Measurements from ENCODE around the gene ZNF532. TPM values are rescaled to one million over a fixed set of nuclear protein-coding genes. Genes with fewer than 3 reads are reported as not detected.

The ZNF532 gene
- total and polyA plus RNA-seq, 8 donors: 5.7 to 21.2 (median 8.8) TPM

- intact Hi-C loops (cut with DNase I): no loop called here
- H3K4me1 ChIP-seq: no peaks in the 10 kb centered on the region
- TF ChIP-seq CTCF (IDR thresholded peaks at IDR 0.05): no peak
- H3K4me3 ChIP-seq: no peak overlapping the region
- H3K27me3 ChIP-seq: no peaks in the 10 kb centered on the region
- FAIRE-seq (no peak), DNase-seq (no peak), ATAC-seq (no peak)
- no peak overlapping the region for H3K27ac ChIP-seq
- no peaks in the 10 kb centered on the region for H3K9me3 ChIP-seq
- WGBS, 2 donors: 78 to 89% methylated on average over 3 of the region's 3 CpGs
- H3K36me3 ChIP-seq: no peaks in the 10 kb centered on the region
Measured at GRCh38 chr18:59001166-59001565, 136.5 kb downstream of the ZNF532 start.

- no peak for TF ChIP-seq CTCF (IDR thresholded peaks at IDR 0.05)
- Histone ChIP-seq H3K9me3 (no peaks in the 10 kb centered on the region), H3K27ac (no peak overlapping the region), H3K4me1 (no peaks in the 10 kb centered on the region), H3K36me3 (no peaks in the 10 kb centered on the region), H3K27me3 (no peaks in the 10 kb centered on the region), H3K4me3 (no peak overlapping the region)
- intact Hi-C loops (cut with DNase I): no loop called here
- DNase-seq (no peak), ATAC-seq (no peak), FAIRE-seq (no peak)
- WGBS, 2 donors: 45 to 54% methylated on average over 3 of the region's 3 CpGs
Measured at GRCh38 chr18:59001721-59002120, 137.0 kb downstream of the ZNF532 start.

GRCh38 chr18:59002974-59003594 is 138.4 kb downstream of the ZNF532 start:
- Histone ChIP-seq H3K9me3 (no peaks in the 10 kb centered on the region), H3K27ac (peak overlapping the region in 1 of 4 donors; percentile 15), H3K4me3 (no peak overlapping the region), H3K36me3 (no peaks in the 10 kb centered on the region), H3K4me1 (no peaks in the 10 kb centered on the region), H3K27me3 (no peaks in the 10 kb centered on the region)
- FAIRE-seq: no peak
- ATAC-seq: peak in 3 of 4 donors; percentile 52 to 63 (median 53)
- DNase-seq: no peak
- intact Hi-C loops (cut with DNase I): no loop called here
- TF ChIP-seq CTCF (IDR thresholded peaks at IDR 0.05): no peak
- WGBS, 2 donors: 46 to 48% methylated on average over 7 of the region's 7 CpGs

- ATAC-seq: peak in 3 of 4 donors; percentile 50 to 55 (median 52)
- no peak for DNase-seq
- FAIRE-seq: no peak
Measured at GRCh38 chr18:59005262-59005661, 140.6 kb downstream of the ZNF532 start.

More at GRCh38 chr18:59005262-59005661, 140.6 kb downstream of the ZNF532 start:
- 59 to 79% methylated on average over 3 of the region's 3 CpGs for WGBS, 2 donors
- TF ChIP-seq CTCF (IDR thresholded peaks at IDR 0.05): no peak
- H3K27me3 ChIP-seq: no peaks in the 10 kb centered on the region
- peak overlapping the region in 2 of 4 donors; percentile 26 to 41 for H3K27ac ChIP-seq
- intact Hi-C loops (cut with DNase I): no loop called here
- no peaks in the 10 kb centered on the region for H3K9me3 ChIP-seq
- H3K4me3 ChIP-seq: no peak overlapping the region
- H3K36me3 ChIP-seq: no peaks in the 10 kb centered on the region
- no peaks in the 10 kb centered on the region for H3K4me1 ChIP-seq
